Kidney epithelial cell (primary cell): ENCODE measurements around the gene ITPKB. TPM values are rescaled to one million over a fixed set of nuclear protein-coding genes. Genes with fewer than 3 reads are reported as not detected.

Experiments used
- DNase-seq: peaks from one replicate; pipeline ENCODE4 v3.0.0-alpha.2; 2010; ENCODE audit warnings: low read depth
- H3K27me3 ChIP-seq: 2 replicates; pipeline ENCODE4 v1.6.0; 2011; ENCODE audit warnings: low read length; ENCODE audit not compliant: control insufficient read depth, insufficient read depth
- H3K36me3 ChIP-seq: 2 replicates; pipeline ENCODE4 v1.5.1; 2011; ENCODE audit warnings: low read length; ENCODE audit not compliant: control insufficient read depth, insufficient read depth
- H3K4me3 ChIP-seq: 2 replicates; pipeline ENCODE4 v1.5.1; 2011; ENCODE audit warnings: low read depth, mild to moderate bottlenecking, control low read depth, low read length
- total RNA-seq: library from RNA; depleted of rRNA; stranded (reverse); fragments of >200 nt; gene quantifications from 2 replicates; pipeline ENCODE4 v1.2.3, GENCODE V29; 2015
- TF ChIP-seq, protein P1 (sequence below): IDR thresholded peaks from 2 replicates; pipeline ENCODE4 v1.5.1; 2011; ENCODE audit warnings: mild to moderate bottlenecking, moderate library complexity, low read length, control low read depth, inconsistent platforms; ENCODE audit not compliant: insufficient read depth, poor library complexity, severe bottlenecking

Gene ITPKB
- total RNA-seq, 1 donor from 2014 or later = 11.7 TPM

GRCh38 chr1:226661965-226662364, 77.1 kb downstream of the ITPKB start:
- TF ChIP-seq, protein P1, sequence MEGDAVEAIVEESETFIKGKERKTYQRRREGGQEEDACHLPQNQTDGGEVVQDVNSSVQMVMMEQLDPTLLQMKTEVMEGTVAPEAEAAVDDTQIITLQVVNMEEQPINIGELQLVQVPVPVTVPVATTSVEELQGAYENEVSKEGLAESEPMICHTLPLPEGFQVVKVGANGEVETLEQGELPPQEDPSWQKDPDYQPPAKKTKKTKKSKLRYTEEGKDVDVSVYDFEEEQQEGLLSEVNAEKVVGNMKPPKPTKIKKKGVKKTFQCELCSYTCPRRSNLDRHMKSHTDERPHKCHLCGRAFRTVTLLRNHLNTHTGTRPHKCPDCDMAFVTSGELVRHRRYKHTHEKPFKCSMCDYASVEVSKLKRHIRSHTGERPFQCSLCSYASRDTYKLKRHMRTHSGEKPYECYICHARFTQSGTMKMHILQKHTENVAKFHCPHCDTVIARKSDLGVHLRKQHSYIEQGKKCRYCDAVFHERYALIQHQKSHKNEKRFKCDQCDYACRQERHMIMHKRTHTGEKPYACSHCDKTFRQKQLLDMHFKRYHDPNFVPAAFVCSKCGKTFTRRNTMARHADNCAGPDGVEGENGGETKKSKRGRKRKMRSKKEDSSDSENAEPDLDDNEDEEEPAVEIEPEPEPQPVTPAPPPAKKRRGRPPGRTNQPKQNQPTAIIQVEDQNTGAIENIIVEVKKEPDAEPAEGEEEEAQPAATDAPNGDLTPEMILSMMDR = no peak
- DNase-seq = no peak
- Histone ChIP-seq H3K27me3 (no peaks in the 10 kb centered on the region), H3K36me3 (no peaks in the 10 kb centered on the region), H3K4me3 (no peak overlapping the region)

- Histone ChIP-seq H3K27me3 (no peaks in the 10 kb centered on the region), H3K36me3 (no peaks in the 10 kb centered on the region), H3K4me3 (no peak overlapping the region)
- no peak for DNase-seq
- TF ChIP-seq, protein P1 = no peak
Measured at GRCh38 chr1:226661271-226661670, 77.8 kb downstream of the ITPKB start.

DNA sequence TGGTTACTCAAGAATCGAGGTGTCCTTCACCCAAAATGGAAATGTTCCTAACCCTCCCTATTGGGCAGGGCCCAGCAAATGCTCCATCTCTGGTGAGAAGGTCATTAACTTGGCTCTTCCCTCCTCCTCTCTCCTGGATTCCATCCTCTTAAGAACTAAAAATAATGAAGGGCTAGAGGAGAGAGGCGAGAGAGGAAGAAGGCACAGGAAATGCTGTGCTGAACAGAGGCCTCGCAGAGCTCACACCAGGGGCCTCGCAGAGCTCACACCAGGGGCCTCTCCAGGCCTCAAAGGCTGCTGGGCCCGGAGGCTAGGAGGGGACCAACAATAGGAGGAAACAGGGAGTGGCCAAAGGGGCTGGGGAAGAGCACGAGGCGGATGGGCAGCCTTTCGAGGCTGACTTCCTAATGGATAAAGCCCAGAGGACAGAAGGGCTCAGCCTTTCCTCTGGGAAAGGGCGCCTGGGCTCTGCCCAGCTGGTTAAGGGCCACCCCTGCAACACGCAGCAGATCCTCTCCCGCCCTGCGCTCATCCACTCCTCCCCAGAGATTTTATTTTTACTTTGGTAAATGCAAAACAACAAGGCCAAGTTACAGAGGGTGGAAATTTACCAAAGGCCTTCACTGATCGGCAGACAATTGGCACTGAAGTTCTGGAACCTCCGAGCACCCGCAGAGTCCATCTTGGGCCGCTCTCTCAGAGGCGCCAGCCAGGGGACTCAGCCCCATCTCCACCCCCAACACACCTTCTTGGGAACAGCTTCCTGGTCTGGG, 78.5 kb downstream of the ITPKB start:
- H3K4me3 ChIP-seq = no peak overlapping the region
- H3K36me3 ChIP-seq = no peaks in the 10 kb centered on the region
- TF ChIP-seq, protein P1 = no peak
- no peaks in the 10 kb centered on the region for H3K27me3 ChIP-seq
- no peak for DNase-seq

- Histone ChIP-seq H3K36me3 (no peaks in the 10 kb centered on the region), H3K27me3 (no peaks in the 10 kb centered on the region), H3K4me3 (no peak overlapping the region)
- TF ChIP-seq, protein P1 = no peak
- DNase-seq = no peak
Measured at GRCh38 chr1:226659641-226660040, 79.4 kb downstream of the ITPKB start.

- no peak for DNase-seq
- no peak overlapping the region for H3K4me3 ChIP-seq
- H3K36me3 ChIP-seq = no peaks in the 10 kb centered on the region
- TF ChIP-seq, protein P1 = no peak
- no peaks in the 10 kb centered on the region for H3K27me3 ChIP-seq
Measured at GRCh38 chr1:226659136-226659535, 79.9 kb downstream of the ITPKB start.
